Activated CD8-positive, alpha-beta memory T cell treated with anti-CD3 and anti-CD28 coated beads for 48 hours (primary cell): Measurements from ENCODE around the gene NXPH3.

Experiments
- DNase-seq, 3 experiments: peaks; one replicate each; pipeline ENCODE4 v3.0.0-alpha.2; 2020; ENCODE audit warnings: low read depth in 2 of 3, low spot score in 2 of 3

The NXPH3 gene

GRCh38 chr17:49590874-49591273, 15.2 kb downstream of the NXPH3 start:
- DNase-seq = no peak

DNA sequence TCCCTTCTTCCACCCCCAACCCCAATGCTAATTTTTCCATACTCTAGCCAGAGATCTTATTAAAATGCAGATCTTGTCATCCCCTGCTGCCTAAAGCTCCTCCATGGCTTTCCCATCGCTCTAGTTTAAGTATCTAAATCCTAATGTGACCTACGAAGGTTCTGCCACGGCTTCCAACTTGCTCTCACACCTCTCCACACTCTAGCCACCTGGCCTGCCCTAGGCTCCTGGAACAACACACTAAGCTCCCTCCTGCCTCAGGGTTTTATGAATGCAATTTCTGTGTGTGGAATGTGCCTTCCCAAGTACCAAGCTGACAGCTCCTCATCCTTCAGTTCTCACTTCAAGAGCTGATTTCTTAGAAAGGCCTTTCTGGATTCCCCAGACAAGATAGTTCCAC, 16.6 kb downstream of the NXPH3 start:
- DNase-seq = no peak

- no peak for DNase-seq
Measured at GRCh38 chr17:49595328-49595727, 19.7 kb downstream of the NXPH3 start.

DNA sequence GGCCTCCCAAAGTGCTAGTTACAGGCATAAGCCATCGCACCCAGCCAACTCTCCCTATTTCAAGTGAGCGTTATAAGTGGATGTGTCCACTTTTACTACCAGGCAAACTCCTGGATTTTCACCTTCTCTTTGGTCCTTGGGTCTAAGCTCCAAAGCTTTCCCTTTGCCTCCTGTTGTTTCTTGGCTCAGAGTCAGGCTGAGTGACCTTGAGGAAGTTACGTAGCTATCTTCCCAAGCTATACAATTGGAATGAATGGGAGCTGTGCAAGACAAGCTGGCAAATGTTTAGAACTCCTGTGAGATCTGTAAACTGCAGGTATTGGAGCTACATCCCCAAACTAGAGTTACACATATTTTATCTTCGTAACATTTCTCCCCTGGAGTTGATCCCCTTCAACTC, 20.3 kb downstream of the NXPH3 start:
- no peak for DNase-seq

DNA sequence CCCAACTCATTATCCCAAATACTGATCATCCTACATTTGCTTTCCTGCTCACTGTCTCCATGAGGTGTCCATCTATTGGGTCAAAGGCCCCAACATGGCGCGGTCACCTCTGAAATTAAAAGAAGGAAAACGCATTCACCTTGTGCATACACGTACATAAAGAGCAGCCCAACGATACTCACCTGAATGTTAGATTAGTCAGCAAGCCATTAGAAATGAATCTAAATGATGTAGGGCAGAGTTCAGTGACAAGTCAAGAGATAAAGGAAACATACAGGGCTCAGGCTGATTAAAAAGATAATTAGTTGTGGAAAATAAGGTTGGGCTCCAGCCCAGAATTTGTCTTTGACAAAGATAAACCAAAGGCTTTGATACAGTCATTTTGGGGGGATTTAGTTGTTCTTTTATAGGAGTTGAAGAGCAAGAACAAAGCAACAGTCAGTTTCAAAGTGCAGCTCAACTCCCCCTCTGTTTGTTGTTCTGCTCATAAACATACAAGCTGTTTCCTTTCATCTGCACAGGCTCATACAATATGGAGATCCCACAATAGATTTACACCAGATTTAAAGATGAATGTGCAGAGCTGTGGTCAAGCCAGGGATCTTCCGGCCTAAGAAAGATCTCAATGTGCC, 21.1 kb downstream of the NXPH3 start:
- DNase-seq = no peak

GRCh38 chr17:49597436-49597835, 21.8 kb downstream of the NXPH3 start:
- DNase-seq = no peak

DNA sequence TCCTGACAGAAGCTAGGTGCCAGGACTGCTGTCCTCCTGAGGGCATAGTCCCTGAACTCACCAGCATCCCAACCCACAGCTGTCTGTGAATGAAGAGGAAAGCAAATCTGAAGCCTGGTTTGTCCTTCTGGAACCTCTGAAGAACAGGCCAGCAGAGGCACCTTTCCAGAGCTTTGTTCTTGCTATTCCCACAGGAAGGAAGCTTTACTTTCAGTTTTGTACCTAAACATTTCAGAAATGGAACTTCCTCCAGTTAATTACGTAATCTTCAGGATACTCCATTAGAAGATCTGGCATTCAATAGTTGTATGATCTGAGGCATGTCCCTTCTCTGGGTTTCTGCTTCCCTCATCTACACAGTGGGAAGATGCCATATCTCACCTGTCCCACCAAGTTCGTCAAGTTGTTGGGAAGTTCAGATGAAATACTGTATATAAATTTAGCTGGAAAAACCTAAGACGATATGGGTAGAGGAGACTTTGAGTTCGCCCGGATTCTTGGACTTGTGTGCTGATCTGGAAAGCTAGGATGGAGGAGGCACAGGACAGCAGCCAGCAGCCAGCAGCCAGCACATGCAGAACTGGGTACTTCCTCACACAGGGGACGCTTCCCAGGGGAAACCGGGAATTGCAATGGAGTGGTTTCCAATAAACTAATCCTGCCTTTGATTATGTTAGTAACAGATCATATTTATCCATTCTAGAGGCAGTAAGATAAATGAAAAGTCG, 22.4 kb downstream of the NXPH3 start:
- DNase-seq = no peak

GRCh38 chr17:49598918-49599317, 23.2 kb downstream of the NXPH3 start:
- DNase-seq = no peak

- no peak for DNase-seq
Measured at GRCh38 chr17:49600949-49601348, 25.3 kb downstream of the NXPH3 start.

GRCh38 chr17:49602783-49603182, 27.1 kb downstream of the NXPH3 start:
- DNase-seq = no peak

GRCh38 chr17:49603238-49603637, 27.6 kb downstream of the NXPH3 start:
- no peak for DNase-seq

- DNase-seq = no peak
Measured at GRCh38 chr17:49603720-49604119, 28.0 kb downstream of the NXPH3 start.

DNA sequence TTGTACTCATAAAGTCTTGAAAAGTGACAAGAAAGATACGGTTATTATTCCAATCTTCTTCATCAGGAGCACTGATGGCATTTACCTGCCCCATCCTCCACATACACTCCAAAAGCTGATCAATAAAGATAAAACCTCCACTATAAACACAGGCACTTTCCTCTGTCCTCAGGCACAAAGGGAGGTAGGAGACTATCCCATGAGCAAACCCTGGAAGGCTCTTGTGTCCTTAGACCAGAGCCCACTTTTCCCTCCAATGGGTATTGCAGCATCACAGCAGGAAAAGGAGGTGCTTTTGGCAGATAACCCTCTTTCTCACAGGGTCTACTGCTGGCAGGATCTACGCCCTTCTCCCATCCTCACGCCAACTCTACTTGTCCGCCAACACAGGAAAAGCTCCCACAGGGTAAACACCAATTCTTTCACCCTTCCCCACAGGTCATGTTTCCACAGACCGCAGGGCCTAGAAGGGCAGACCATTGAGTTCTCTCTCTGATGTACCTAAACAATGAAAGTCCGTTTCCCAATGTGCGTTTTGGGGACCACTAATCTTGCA, 28.7 kb downstream of the NXPH3 start:
- DNase-seq = no peak

- DNase-seq = no peak
Measured at GRCh38 chr17:49610883-49611584, 35.4 kb downstream of the NXPH3 start.

GRCh38 chr17:49612726-49613125, 37.1 kb downstream of the NXPH3 start:
- DNase-seq = no peak

- DNase-seq = no peak
Measured at GRCh38 chr17:49613182-49613800, 37.6 kb downstream of the NXPH3 start.

- DNase-seq = no peak
Measured at GRCh38 chr17:49616086-49616485, 40.4 kb downstream of the NXPH3 start.

GRCh38 chr17:49616601-49617131, 41.0 kb downstream of the NXPH3 start:
- DNase-seq = no peak

DNA sequence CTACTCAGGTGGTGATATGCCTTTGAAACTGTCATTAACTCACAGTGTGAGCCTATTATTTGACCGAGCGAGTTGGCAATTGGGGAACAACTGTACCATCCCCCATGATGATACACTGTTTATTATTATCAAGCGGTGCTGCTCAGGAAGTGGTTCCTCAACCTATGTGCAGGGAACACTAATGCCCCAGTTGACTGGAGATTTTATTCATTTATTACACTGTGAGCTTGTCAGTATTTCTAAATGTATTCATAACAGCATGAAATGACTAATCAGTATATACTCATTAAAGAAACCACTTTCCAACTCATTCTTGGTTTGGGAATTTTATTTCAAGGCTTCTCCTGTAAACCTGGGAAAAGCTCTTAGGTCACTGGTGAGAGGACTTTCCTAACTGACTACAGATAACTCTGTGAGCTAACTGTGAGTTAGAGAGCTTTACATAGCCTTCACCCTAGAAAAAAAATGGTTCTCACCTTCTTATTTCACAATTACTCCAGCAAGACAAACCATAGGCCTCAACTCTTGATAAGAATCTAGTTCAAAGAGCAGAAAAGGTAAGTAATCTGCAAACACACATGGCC, 42.4 kb downstream of the NXPH3 start:
- no peak for DNase-seq

- no peak for DNase-seq
Measured at GRCh38 chr17:49621420-49621819, 45.7 kb downstream of the NXPH3 start.

- no peak for DNase-seq
Measured at GRCh38 chr17:49621946-49622529, 46.4 kb downstream of the NXPH3 start.
